ENCODE measurements around the gene TRIO.

Gene TRIO

GRCh38 chr5:14209222-14209822 is 66.2 kb downstream of the TRIO start:
- DNase-seq (ENCODE audit: low spot score) = no peak

GRCh38 chr5:14209836-14210235 is 66.7 kb downstream of the TRIO start:
- DNase-seq (ENCODE audit: low spot score) = no peak

GRCh38 chr5:14210729-14211128 is 67.6 kb downstream of the TRIO start:
- no peak for DNase-seq (ENCODE audit: low spot score)

- no peak for DNase-seq (ENCODE audit: low spot score)
Measured at GRCh38 chr5:14211818-14212803, 69.0 kb downstream of the TRIO start.

GRCh38 chr5:14212838-14213237 is 69.7 kb downstream of the TRIO start:
- no peak for DNase-seq (ENCODE audit: low spot score)

GRCh38 chr5:14213253-14213652 is 70.1 kb downstream of the TRIO start:
- DNase-seq (ENCODE audit: low spot score) = no peak

GRCh38 chr5:14213813-14214585 is 70.9 kb downstream of the TRIO start:
- no peak for DNase-seq (ENCODE audit: low spot score)

- no peak for DNase-seq (ENCODE audit: low spot score)
Measured at GRCh38 chr5:14215901-14216300, 72.8 kb downstream of the TRIO start.

- DNase-seq (ENCODE audit: low spot score) = no peak
Measured at GRCh38 chr5:14216372-14216771, 73.2 kb downstream of the TRIO start.

GRCh38 chr5:14216902-14217301 is 73.8 kb downstream of the TRIO start:
- DNase-seq (ENCODE audit: low spot score) = no peak

- no peak for DNase-seq (ENCODE audit: low spot score)
Measured at GRCh38 chr5:14217587-14217986, 74.4 kb downstream of the TRIO start.

- DNase-seq (ENCODE audit: low spot score) = no peak
Measured at GRCh38 chr5:14218011-14218410, 74.9 kb downstream of the TRIO start.

- no peak for DNase-seq (ENCODE audit: low spot score)
Measured at GRCh38 chr5:14218480-14218879, 75.3 kb downstream of the TRIO start.

GRCh38 chr5:14218897-14219573 is 75.9 kb downstream of the TRIO start:
- no peak for DNase-seq (ENCODE audit: low spot score)

- DNase-seq (ENCODE audit: low spot score) = no peak
Measured at GRCh38 chr5:14219800-14220512, 76.8 kb downstream of the TRIO start.

GRCh38 chr5:14220642-14221041 is 77.5 kb downstream of the TRIO start:
- DNase-seq (ENCODE audit: low spot score) = no peak

GRCh38 chr5:14221732-14222131 is 78.6 kb downstream of the TRIO start:
- no peak for DNase-seq (ENCODE audit: low spot score)

- no peak for DNase-seq (ENCODE audit: low spot score)
Measured at GRCh38 chr5:14222206-14222605, 79.1 kb downstream of the TRIO start.

GRCh38 chr5:14223372-14223771 is 80.2 kb downstream of the TRIO start:
- DNase-seq (ENCODE audit: low spot score) = no peak

- DNase-seq (ENCODE audit: low spot score) = no peak
Measured at GRCh38 chr5:14225173-14225834, 82.2 kb downstream of the TRIO start.

GRCh38 chr5:14226149-14226548 is 83.0 kb downstream of the TRIO start:
- DNase-seq (ENCODE audit: low spot score) = no peak

Measured in Ammon's horn (tissue), 1 donor.